HepG2 (cell line): ENCODE results near the gene SRCIN1. TPM values are rescaled to one million over a fixed set of nuclear protein-coding genes. Genes with fewer than 3 reads are reported as not detected.

ENCODE experiments used
- ATAC-seq: fragments of 200-7000 bp; cut with Tn5 transposase; 3 replicates; pipeline ENCODE4 v1.9.1; 2020; ENCODE audit warnings: mild to moderate bottlenecking, moderate library complexity
- BruUV-seq: library from RNA; stranded (reverse); fragments of 400-500 nt; replicated peaks from 2 replicates; lab custom pipeline; 2021; lab: Mats Ljungman, UMichigan
- CTCF ChIA-PET: fragments of 300-600 bp; formaldehyde crosslinking; extraction: SDS; loops from one replicate; lab custom pipeline; 2021; ENCODE audit warnings: low total read pairs, inconsistent platforms, low intra/inter-chr PET ratio; lab: Yijun Ruan, JAX
- POLR2A ChIA-PET: fragments of 350-600 bp; sonication (Branson Sonifier 250); formaldehyde crosslinking; loops from one replicate; lab custom pipeline; 2020; ENCODE audit warnings: antibody characterized with exemption, inconsistent platforms; lab: Yijun Ruan, JAX
- DNase-seq: peaks from one replicate; pipeline ENCODE4 v3.0.0-alpha.2; 2015; ENCODE audit warnings: low spot score
- FAIRE-seq: peaks from 3 replicates; lab custom pipeline; 2011; peaks lifted over from hg19 to GRCh38; lab: Jason Lieb, UNC
- H2AFZ ChIP-seq: one replicate; pipeline ENCODE4 v1.6.1; 2011; ENCODE audit warnings: low read length, inconsistent platforms
- H3K27ac ChIP-seq: fragments of 300-600 bp; 3 replicates; pipeline ENCODE4 v1.8.0; 2011; ENCODE audit warnings: mixed run types, mild to moderate bottlenecking, mixed read lengths, low read length, inconsistent platforms; ENCODE audit not compliant: insufficient read depth; ENCODE audit errors: extremely low read length
- H3K27me3 ChIP-seq, 2 experiments: fragments of 200-600 bp in 1 of 2; 2 replicates in 1 of 2; 3 replicates in 1 of 2; pipeline versions ENCODE4 v1.6.0 to v1.8.0; 2011; ENCODE audit warnings: low read length in 2 of 2, mild to moderate bottlenecking in 2 of 2, moderate library complexity in 2 of 2, inconsistent platforms in 1 of 2; ENCODE audit not compliant: insufficient read depth in 2 of 2, control insufficient read depth in 1 of 2
- H3K36me3 ChIP-seq, 2 experiments: fragments of 200-600 bp in 1 of 2; replicated peaks in 1 of 2; 2 replicates in 1 of 2; 3 replicates in 1 of 2; pipeline versions ENCODE4 v1.5.1 to v1.8.0; 2011; ENCODE audit warnings: low read length in 2 of 2, inconsistent platforms in 1 of 2; ENCODE audit not compliant: insufficient read depth in 2 of 2, control insufficient read depth in 1 of 2
- H3K4me1 ChIP-seq: 2 replicates; pipeline ENCODE4 v1.5.1; 2012; ENCODE audit warnings: low read length, inconsistent platforms; ENCODE audit not compliant: insufficient read depth
- H3K4me2 ChIP-seq: 2 replicates; pipeline ENCODE4 v1.6.0; 2011; ENCODE audit warnings: low read depth, low read length, inconsistent platforms
- H3K4me3 ChIP-seq, 3 experiments: fragments of 200-600 bp in 1 of 3; sonication (generic), shearing (Covaris generic) in 1 of 3; replicated peaks in 1 of 3; 2 replicates each; pipeline ENCODE4 v1.5.1; 2011 to 2016; ENCODE audit warnings: low read length in 3 of 3, inconsistent platforms in 2 of 3, low read depth in 2 of 3, mild to moderate bottlenecking in 2 of 3, control low read depth in 1 of 3, mixed read lengths in 1 of 3; ENCODE audit not compliant: insufficient read depth in 1 of 3
- H3K79me2 ChIP-seq: one replicate; pipeline ENCODE4 v1.6.1; 2011; ENCODE audit warnings: low read length, inconsistent platforms; ENCODE audit not compliant: insufficient read depth
- H3K9ac ChIP-seq: 2 replicates; pipeline ENCODE4 v1.6.0; 2011; ENCODE audit warnings: mild to moderate bottlenecking, low read depth, low read length, inconsistent platforms; ENCODE audit not compliant: insufficient read depth
- H3K9me3 ChIP-seq: 2 replicates; pipeline ENCODE4 v1.5.1; 2012; ENCODE audit warnings: mild to moderate bottlenecking, low read length
- H4K20me1 ChIP-seq: 2 replicates; pipeline ENCODE4 v1.6.0; 2011; ENCODE audit warnings: inconsistent platforms, mild to moderate bottlenecking, low read length, moderate library complexity; ENCODE audit not compliant: insufficient read depth
- ESRRA ChIP-seq: sonication (generic); formaldehyde crosslinking; IDR thresholded peaks from 2 replicates; pipeline ENCODE4 v1.5.1; 2020; ENCODE audit warnings: mild to moderate bottlenecking, low read depth, missing genetic modification reagents
- ZNF326 ChIP-seq: sonication (generic); formaldehyde crosslinking; IDR thresholded peaks from 2 replicates; pipeline ENCODE4 v1.4.0; 2020; ENCODE audit warnings: missing genetic modification reagents, borderline replicate concordance
- ZNF7 ChIP-seq: IDR thresholded peaks from 2 replicates; pipeline ENCODE4 v1.6.1; 2016; ENCODE audit warnings: missing biosample characterization, missing genetic modification reagents
- WGBS: methylation state at CpG from one replicate; pipeline ENCODE4 v1.1.6; 2017; ENCODE audit warnings: low lambda C conversion rate; 5-methylcytosine and 5-hydroxymethylcytosine counted together
- in situ Hi-C: cut with HindIII; loops from 2 replicates; pipeline ENCODE4 v1.10.0; 2017; ENCODE audit warnings: low pct_unique_long_range_greater_than_20kb; ENCODE audit not compliant: extremely low pct_ligation_motif_present
- intact Hi-C: fragments of 100-400 bp; cut with micrococcal nuclease; formaldehyde crosslinking; loops from one replicate; pipeline ENCODE4 v1.10.0; 2022; ENCODE audit not compliant: unreplicated experiment
- polyA plus RNA-seq, 8 experiments: library from polyadenylated mRNA; depleted of rRNA in 3 of 8; stranded (reverse) in 7 of 8; unstranded in 1 of 8; fragments of >200 nt; fragmentation: Illumina TruSeq in 4 of 8; extraction: Trizol in 4 of 8; gene quantifications; 2 replicates each; pipeline versions ENCODE4 v1.2.1 to v1.2.3, GENCODE V29; 2011 to 2016; ENCODE audit warnings: low read depth in 4 of 8, missing spikeins in 1 of 8, mixed read lengths in 1 of 8; ENCODE audit not compliant: insufficient read depth in 1 of 8
- total RNA-seq, 5 experiments: library from RNA; depleted of rRNA; stranded (reverse); fragments of >200 nt; fragmentation: Illumina TruSeq; extraction: Trizol; gene quantifications; 2 replicates each; pipeline ENCODE4 v1.2.3, GENCODE V29; 2016; ENCODE audit warnings: low read depth in 1 of 5
- TF ChIP-seq, protein P1 (sequence below): sonication (generic); formaldehyde crosslinking; IDR thresholded peaks from 2 replicates; pipeline ENCODE4 v1.5.0; 2020; ENCODE audit warnings: missing genetic modification reagents, mild to moderate bottlenecking, borderline replicate concordance
- TF ChIP-seq, protein P2 (sequence below): fragments of 450-650 bp; IDR thresholded peaks from 2 replicates; pipeline ENCODE4 v1.6.1; 2017; ENCODE audit warnings: mild to moderate bottlenecking
- TF ChIP-seq, protein P3 (sequence below): sonication (generic); formaldehyde crosslinking; conservative IDR thresholded peaks from 2 replicates; pipeline ENCODE4 v1.4.0; 2020; ENCODE audit warnings: mild to moderate bottlenecking, missing genetic modification reagents, moderate library complexity
- TF ChIP-seq, protein P4 (sequence below): sonication (generic); formaldehyde crosslinking; IDR thresholded peaks from 2 replicates; pipeline ENCODE4 v1.5.0; 2020; ENCODE audit warnings: missing genetic modification reagents

The SRCIN1 gene
- total and polyA plus RNA-seq, 2 of the 13 experiments (the other 11 are each of a cell fraction or from before 2014, with no cell fraction given), result 1.2 to 9.6 TPM

DNA sequence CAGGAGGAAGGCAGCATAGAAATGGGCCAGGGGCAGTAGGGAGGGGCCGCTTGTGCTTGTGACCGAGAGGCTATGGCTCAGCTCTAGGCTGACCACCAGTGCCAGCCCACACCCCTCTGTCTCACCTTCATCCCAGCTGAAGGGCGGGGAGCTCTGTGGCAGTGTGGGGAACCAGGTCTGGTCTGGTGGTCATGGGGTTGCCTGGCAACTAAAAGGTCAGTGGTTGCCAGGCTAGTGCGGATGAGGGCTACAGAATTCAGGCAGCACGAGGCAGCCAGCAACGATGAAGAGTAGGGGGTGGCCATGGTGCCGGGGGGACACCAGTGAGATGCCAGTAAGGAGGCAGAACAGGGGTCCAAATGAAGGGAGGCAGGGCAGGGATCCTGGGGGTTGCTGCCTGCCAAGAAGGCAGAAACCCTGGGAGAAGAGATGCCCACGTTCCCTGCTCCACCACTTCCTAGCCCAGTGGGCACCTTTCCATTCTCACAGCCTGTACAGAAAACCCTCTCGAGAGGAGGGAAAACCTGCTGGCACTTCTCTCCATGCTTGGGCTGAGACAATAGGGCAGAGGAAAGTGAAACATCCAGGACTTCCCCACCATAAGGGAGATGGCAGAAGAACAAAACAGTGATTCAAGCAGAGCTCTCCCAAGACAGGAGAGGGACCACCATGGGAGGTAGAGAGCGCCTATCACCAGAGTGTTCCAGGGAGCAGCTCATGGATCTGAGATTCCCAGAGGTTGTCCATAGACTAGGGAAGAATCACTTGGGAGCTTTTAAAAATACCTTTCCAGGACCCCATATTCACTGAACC is 39.7 kb downstream of the SRCIN1 start:
- POLR2A ChIA-PET, result interaction anchor here (0.8 kb wide), 1 partner anchor 8 kb away, joined by 3 read pairs; no protein-coding TSS in a partner anchor
- Histone ChIP-seq H2AFZ (no peak overlapping the region), H3K79me2 (no peaks in the 10 kb centered on the region), H3K4me1 (no peaks in the 10 kb centered on the region), H3K9ac (no peak overlapping the region), H3K27ac (no peak overlapping the region), H3K27me3 (peaks cover 2 to 32% of the 10 kb centered on the region in 2 experiments; a peak in 3 of 5 replicates), H4K20me1 (peaks cover 4% of the 10 kb centered on the region; the same call in 1 of the 2 replicates), H3K36me3 (no peaks in the 10 kb centered on the region), H3K9me3 (no peaks in the 10 kb centered on the region), H3K4me3 (no peak overlapping the region), H3K4me2 (no peak overlapping the region)
- DNase-seq (no peak), ATAC-seq (no peak), FAIRE-seq (no peak)
- intact Hi-C loops, result no loop called here
- WGBS, result 46% methylated on average over 10 of the region's 10 CpGs
- CTCF ChIA-PET, result no interaction called here
- BruUV-seq, result no TSS peak
- no peak for TF ChIP-seq ZNF326 (CRISPR knock-in tag)
- in situ Hi-C loops, result no loop called here

DNA sequence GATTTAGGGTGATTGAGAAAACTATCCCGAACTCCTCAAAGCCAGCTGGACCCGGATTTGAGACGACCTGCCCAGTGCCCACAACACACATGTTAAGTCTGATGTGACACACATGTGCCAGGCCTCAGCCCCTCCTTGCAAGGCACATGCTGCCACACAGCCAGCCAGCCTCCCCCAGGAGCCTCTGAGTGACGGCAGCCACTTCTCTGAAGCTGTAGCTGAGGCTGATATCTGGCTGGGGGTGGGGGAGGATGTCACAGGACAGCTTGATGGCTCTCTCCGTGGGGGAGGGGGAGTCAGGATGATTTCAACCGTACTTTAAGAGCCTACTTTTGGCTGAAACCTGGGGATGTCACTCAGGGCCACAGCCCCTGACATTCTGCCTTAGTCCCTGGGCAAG is 40.9 kb downstream of the SRCIN1 start:
- Histone ChIP-seq H3K9me3 (no peaks in the 10 kb centered on the region), H3K36me3 (no peaks in the 10 kb centered on the region), H4K20me1 (peaks cover 3% of the 10 kb centered on the region; the same call in 1 of the 2 replicates), H3K4me3 (no peak overlapping the region), H3K27me3 (peaks cover 4 to 21% of the 10 kb centered on the region in 2 experiments; a peak in 3 of 5 replicates), H3K4me2 (no peak overlapping the region), H3K9ac (no peak overlapping the region), H3K4me1 (peaks cover 10% of the 10 kb centered on the region), H3K79me2 (no peaks in the 10 kb centered on the region), H2AFZ (no peak overlapping the region), H3K27ac (no peak overlapping the region)
- ChIA-PET CTCF (no interaction called here), POLR2A (no interaction called here)
- intact Hi-C loops, result no loop called here
- BruUV-seq, result no TSS peak
- in situ Hi-C loops, result no loop called here
- WGBS, result 22% methylated on average over 6 of the region's 6 CpGs
- ATAC-seq (no peak), DNase-seq (no peak), FAIRE-seq (no peak)
- TF ChIP-seq, protein P1, sequence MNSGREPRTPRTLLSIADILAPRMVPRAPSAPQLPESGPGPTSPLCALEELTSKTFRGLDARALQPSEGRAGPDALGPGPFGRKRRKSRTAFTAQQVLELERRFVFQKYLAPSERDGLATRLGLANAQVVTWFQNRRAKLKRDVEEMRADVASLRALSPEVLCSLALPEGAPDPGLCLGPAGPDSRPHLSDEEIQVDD (CRISPR knock-in tag), result no peak
- no peak for TF ChIP-seq ESRRA (CRISPR knock-in tag)
- TF ChIP-seq, protein P2, sequence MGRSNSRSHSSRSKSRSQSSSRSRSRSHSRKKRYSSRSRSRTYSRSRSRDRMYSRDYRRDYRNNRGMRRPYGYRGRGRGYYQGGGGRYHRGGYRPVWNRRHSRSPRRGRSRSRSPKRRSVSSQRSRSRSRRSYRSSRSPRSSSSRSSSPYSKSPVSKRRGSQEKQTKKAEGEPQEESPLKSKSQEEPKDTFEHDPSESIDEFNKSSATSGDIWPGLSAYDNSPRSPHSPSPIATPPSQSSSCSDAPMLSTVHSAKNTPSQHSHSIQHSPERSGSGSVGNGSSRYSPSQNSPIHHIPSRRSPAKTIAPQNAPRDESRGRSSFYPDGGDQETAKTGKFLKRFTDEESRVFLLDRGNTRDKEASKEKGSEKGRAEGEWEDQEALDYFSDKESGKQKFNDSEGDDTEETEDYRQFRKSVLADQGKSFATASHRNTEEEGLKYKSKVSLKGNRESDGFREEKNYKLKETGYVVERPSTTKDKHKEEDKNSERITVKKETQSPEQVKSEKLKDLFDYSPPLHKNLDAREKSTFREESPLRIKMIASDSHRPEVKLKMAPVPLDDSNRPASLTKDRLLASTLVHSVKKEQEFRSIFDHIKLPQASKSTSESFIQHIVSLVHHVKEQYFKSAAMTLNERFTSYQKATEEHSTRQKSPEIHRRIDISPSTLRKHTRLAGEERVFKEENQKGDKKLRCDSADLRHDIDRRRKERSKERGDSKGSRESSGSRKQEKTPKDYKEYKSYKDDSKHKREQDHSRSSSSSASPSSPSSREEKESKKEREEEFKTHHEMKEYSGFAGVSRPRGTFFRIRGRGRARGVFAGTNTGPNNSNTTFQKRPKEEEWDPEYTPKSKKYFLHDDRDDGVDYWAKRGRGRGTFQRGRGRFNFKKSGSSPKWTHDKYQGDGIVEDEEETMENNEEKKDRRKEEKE, result no peak
- no peak for TF ChIP-seq ZNF7 (CRISPR knock-in tag)
- TF ChIP-seq, protein P3, sequence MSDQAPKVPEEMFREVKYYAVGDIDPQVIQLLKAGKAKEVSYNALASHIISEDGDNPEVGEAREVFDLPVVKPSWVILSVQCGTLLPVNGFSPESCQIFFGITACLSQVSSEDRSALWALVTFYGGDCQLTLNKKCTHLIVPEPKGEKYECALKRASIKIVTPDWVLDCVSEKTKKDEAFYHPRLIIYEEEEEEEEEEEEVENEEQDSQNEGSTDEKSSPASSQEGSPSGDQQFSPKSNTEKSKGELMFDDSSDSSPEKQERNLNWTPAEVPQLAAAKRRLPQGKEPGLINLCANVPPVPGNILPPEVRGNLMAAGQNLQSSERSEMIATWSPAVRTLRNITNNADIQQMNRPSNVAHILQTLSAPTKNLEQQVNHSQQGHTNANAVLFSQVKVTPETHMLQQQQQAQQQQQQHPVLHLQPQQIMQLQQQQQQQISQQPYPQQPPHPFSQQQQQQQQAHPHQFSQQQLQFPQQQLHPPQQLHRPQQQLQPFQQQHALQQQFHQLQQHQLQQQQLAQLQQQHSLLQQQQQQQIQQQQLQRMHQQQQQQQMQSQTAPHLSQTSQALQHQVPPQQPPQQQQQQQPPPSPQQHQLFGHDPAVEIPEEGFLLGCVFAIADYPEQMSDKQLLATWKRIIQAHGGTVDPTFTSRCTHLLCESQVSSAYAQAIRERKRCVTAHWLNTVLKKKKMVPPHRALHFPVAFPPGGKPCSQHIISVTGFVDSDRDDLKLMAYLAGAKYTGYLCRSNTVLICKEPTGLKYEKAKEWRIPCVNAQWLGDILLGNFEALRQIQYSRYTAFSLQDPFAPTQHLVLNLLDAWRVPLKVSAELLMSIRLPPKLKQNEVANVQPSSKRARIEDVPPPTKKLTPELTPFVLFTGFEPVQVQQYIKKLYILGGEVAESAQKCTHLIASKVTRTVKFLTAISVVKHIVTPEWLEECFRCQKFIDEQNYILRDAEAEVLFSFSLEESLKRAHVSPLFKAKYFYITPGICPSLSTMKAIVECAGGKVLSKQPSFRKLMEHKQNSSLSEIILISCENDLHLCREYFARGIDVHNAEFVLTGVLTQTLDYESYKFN (CRISPR knock-in tag), result no peak
- TF ChIP-seq, protein P4, sequence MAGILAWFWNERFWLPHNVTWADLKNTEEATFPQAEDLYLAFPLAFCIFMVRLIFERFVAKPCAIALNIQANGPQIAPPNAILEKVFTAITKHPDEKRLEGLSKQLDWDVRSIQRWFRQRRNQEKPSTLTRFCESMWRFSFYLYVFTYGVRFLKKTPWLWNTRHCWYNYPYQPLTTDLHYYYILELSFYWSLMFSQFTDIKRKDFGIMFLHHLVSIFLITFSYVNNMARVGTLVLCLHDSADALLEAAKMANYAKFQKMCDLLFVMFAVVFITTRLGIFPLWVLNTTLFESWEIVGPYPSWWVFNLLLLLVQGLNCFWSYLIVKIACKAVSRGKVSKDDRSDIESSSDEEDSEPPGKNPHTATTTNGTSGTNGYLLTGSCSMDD (CRISPR knock-in tag), result no peak
